GM21390 (cell line): ENCODE data around the gene HOXC9.

Experiments
- ATAC-seq: cut with Tn5 transposase; IDR thresholded peaks from one replicate; pipeline ENCODE4 v1.9.1; 2021; ENCODE audit not compliant: unreplicated experiment

HOXC9 gene

GRCh38 chr12:53986686-53987483, 13.1 kb upstream of the HOXC9 start:
- no peak for ATAC-seq

DNA sequence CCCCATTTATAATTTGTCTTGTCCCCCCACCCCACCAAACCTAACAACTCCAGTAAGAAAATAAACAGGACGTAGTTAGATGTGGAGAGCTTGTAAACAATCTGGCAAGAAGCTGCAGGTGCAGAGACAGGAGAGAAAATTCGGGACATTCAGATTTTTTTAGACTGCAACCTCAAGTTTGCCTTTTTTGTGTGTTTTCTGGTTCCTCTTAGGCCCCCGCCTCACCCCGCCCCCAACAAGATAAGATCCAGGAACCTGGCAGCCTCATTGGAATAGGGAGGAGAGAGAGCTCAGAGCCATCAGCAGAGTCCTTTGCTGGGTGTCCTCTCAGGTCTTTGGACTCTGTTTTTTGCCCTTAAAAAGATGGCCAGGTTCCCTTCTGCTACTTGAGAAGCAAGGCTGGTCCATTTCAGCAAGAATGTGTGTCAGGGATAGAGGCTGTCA, 12.2 kb upstream of the HOXC9 start:
- ATAC-seq = no peak

DNA sequence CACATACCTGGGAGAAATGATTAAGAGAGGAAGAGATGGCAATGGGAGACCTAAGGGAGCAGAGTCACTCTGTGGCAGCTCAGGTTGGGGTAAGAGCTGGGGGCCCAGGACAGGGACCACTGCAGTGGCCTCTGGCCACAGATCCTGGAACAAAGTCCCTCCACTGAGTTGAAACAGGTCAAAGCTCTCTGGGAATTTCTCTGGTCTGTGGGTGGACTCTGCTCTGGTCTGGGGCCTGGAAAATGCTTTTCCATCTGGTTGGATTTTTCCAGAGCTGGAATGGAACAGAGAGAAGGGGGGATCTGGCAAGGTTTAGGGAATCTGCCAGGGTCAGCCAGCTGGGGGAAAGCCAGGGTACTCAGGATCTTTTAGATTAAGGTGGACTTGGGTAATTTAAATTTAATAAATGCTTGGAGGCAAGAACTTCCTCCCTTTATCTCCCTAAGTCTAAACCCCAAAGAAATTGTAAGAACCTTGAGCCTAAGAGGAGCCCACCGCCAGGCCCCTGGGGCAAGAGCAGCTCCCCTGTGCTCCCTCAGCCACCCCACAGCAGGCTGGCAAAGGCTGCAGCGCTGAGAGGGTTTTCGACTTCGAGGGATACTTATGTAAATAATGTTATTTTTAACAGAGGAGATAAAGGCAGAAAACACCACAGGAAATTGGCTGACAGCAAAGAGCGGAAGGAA, 11.3 kb upstream of the HOXC9 start:
- no peak for ATAC-seq

DNA sequence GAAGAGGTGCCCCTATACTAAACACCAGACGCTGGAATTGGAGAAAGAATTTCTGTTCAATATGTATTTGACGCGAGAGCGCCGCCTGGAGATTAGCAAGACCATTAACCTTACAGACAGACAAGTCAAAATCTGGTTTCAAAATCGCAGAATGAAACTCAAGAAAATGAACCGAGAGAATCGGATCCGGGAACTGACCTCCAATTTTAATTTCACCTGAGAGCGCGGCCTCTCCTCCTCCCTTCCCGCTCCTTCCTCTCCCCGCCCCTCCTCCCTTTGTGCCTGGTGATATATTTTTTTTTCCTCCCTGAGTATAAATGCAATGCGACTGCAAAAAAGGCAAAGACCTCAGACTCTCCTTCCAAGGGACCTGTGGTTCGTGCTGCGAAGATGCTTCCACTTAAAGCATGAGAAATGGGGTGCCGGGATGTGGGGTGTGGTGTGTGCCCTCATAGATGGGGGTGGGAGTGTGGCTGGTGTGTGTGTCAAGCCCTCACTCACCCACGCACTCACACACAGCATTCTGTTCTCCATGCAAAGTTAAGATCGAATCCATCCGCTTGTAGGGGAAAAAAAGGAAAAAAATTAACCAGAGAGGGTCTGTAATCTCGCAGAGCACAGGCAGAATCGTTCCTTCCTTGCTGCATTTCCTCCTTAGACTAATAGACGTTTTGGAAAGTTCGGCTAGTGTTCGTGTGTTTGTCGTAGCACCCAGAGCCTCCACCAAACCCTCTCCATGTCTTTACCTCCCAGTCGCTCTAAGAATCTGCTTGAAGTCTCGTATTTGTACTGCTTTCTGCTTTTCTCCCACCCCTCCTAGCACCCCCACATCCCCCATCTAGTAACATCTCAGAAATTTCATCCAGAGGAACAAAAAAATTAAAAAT, 10.5 kb upstream of the HOXC9 start:
- no peak for ATAC-seq

DNA sequence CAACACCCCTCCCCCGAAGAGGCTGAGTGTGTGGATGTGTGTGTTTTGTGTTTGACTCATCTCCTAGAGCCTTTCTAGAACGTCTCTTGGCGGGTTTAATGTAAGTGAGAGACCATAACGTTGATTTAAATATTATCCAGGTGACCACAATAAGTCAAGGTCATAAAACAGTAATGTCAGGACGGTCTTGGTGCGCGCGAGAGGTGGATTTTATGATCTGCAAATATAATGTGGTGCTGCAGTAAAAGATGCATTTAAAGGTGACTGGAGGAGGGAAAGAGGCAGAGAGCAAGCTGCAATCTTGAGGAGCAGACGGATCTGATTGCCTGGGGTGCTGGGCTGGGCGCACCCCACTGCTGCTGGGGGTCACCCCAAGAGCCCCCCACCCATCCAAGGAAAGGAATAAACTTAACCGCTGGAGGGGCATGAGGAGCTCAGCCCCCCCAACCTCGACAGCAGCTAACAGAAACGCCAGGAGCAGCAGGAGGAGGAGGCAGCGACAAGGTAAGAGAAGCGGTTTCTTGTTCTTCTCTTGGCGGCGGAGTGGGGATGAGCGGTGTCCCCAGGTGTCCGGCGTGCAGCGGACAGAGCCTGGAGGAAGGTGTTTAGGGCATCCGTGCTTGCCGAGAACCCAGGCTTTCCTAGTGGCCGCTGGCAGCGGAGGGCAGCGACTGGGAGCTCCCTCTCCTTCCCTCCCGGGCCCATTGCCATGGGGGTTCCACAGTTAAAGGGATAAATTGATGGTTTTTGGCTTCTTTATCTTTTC, 9.5 kb upstream of the HOXC9 start:
- no peak for ATAC-seq

- ATAC-seq = no peak
These were observed 8.9 kb upstream of the HOXC9 start for GRCh38 chr12:53991077-53991460.

DNA sequence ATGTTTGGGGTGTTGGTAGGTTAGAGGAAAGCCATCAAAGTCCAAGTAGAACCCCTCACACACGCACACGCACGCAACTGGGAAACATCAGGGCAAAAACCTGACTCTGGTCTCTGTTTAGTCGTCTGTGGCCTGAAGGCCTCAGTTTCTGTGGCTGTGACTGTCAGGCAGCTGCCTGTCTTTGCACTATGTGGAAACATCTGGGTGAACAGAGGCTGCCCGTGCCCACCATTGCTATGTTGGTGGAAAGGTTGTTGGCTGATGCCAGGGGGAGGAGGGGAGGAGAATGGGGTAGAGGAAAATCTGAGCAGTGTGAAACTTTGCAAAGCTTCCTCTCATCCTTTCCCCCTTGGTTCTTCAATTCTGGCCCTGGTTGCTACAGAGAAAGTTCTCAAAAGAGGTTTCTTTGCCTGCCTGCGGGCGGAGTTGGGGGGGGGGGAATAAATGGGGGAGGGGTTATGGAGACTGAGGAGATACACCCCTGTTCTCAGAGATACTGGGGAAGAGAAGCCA, 7.5 kb upstream of the HOXC9 start:
- ATAC-seq = no peak

DNA sequence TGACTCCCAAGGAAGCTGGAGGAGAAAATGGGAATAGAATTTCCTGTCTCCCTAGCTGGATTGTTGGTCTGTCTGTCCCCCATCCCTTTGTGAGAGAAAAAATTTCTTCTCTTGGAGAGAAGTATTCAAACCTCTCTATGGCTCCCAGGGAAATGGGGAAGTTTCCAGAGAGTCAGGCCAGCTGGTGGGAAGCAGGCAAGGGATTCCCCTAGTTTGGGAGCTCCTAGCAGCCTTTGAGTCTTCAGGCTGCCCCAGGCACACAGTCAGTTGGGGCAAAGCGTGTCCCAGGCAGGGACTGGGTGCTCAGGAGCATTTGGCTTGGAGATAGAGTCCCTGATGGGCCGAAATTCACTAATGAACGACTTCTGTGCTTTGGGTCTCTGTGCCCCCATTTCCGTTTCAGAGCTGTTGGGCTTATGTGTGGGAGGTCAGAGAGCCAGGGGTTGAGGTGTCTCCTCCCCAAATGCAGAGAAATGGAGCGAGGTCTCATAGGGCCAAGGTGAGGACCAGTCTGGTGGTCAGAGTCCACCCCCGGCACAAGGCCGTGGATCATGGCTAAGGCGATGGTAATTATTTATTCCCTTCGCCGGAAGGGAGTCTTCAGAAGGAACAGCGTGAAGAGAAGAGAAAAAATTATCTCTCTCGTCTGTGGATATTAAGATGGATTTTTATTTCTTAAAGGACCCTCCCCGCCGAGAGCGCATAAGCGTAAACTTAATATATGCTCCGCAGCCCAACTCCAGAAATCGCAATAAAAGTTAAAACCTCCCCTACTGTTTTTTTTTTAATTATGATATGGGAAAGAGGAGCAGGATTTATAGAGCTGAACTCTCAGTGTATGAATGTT, 6.6 kb upstream of the HOXC9 start:
- ATAC-seq = no peak

GRCh38 chr12:53994009-53994263, 6.0 kb upstream of the HOXC9 start:
- ATAC-seq = no peak

GRCh38 chr12:53994264-53995001, 5.5 kb upstream of the HOXC9 start:
- ATAC-seq = no peak

DNA sequence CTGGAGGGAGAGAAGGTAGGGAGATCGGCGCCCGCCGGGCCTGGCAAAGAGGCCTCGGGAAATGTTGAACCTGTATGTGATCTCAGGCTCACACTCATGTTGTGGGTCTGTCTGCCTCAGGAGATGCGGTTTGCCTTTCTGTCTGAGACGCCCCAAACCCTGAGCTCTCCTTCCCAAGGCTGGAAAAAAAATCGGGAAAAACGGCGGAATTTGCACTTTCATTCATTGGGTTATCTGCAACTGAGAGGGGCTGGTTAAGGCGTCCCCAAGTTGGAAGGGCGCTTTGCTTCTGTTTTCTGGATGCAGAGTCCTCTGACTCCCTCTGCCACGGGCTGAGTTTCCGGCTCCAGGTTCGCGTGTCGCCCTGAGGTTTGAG, 5.0 kb upstream of the HOXC9 start:
- ATAC-seq = no peak

DNA sequence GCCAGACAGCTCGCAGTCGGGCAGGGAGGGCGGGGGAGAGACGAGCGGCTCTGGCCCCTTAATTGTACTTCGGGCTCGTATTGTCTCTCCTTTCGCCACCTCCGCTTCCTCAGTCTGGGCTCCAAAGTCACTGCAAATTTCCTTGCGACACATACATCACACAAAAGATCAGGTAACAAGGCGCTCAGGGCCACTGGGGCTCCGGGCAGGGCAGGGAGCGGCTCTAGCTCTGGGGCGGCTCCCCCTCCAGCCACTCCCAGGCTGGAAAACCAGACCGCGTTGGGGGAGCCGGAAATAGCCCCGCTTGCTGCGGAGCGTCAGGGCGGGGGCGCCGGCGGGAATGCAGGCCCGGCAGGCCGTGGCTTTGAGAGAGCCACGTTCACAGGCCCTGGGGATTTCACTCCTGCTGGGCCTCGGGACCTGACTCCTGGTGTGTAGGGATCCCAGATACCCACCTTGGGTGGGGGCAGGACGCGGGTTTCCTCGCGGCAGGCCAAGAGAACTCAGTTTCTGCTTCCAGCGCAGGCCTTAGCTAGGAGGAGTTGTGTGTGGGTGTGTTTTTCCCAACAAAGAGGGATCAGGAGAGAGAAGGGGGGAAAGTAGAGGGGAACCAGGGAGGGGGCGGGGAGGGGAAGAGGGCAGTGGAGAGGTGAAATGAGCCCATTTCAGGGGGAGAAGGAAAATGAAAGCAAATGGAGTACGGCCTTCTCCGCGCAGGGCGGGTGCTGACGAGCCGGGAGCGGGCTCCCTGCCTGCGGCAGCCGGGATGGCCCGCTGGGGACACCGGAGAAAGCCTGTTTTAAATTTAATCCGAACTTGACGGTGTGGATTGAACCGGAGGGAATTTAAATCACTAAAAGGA, 4.4 kb upstream of the HOXC9 start:
- no peak for ATAC-seq

GRCh38 chr12:53996240-53997203, 3.4 kb upstream of the HOXC9 start:
- no peak for ATAC-seq

- ATAC-seq = no peak
These were observed 2.5 kb upstream of the HOXC9 start for GRCh38 chr12:53997204-53998109.

GRCh38 chr12:53998110-53998899, 1.7 kb upstream of the HOXC9 start:
- no peak for ATAC-seq

DNA sequence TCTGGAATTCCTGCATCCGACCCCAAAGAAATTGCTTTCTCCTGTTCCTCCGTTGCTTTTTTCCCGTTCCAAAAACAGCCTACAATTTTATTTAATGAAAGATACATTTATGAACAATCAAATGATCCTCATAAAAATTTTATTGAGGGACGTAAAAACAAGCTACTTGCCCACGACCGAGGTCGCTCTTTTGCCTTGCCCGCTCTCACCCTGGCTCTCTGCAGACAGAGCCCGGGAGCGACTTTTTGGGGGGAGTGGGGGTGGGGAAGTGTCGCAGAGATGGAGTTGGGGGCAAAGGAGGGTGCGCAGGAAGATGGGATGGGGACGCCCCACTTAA, 1.1 kb upstream of the HOXC9 start:
- ATAC-seq = no peak
